ENCODE data around the gene HADHB. TPM values are rescaled to one million over a fixed set of nuclear protein-coding genes. Genes with fewer than 3 reads are reported as not detected.

Gene HADHB
- total and polyA plus RNA-seq, 2 of the 13 experiments (the other 11 are each of a cell fraction or from before 2014, with no cell fraction given), result 112 to 238 TPM

GRCh38 chr2:26245810-26246209 is 1.1 kb downstream of the HADHB start:
- TF ChIP-seq ZNF614 (CRISPR knock-in tag; IDR thresholded peaks at IDR 0.05; ENCODE audit: borderline replicate concordance) (peak; percentile 14; the same call in 1 of the 2 replicates), ZNF263 (CRISPR knock-in tag; IDR thresholded peaks at IDR 0.05) (peak; percentile 51; the same call in 1 of the 2 replicates), KLF11 (CRISPR knock-in tag; IDR thresholded peaks at IDR 0.05) (no peak), CENPBD1 (CRISPR knock-in tag; IDR thresholded peaks at IDR 0.05; ENCODE audit: borderline replicate concordance, low read depth) (0 out of 2 replicates have a peak, but pooled peaks have one; percentile 36), ZNF335 (CRISPR knock-in tag; IDR thresholded peaks at IDR 0.05) (0 out of 2 replicates have a peak, but pooled peaks have one; percentile 61), ZNF292 (CRISPR knock-in tag; IDR thresholded peaks at IDR 0.05; ENCODE audit: borderline replicate concordance, low read depth) (peak; percentile 23; the same call in 1 of the 2 replicates), GATAD1 (CRISPR knock-in tag; IDR thresholded peaks at IDR 0.05) (0 out of 2 replicates have a peak, but pooled peaks have one; percentile 13), SAP130 (CRISPR knock-in tag; IDR thresholded peaks at IDR 0.05; ENCODE audit: low read depth) (peak; percentile 48; the same call in 1 of the 2 replicates)
- TF ChIP-seq, protein P1, sequence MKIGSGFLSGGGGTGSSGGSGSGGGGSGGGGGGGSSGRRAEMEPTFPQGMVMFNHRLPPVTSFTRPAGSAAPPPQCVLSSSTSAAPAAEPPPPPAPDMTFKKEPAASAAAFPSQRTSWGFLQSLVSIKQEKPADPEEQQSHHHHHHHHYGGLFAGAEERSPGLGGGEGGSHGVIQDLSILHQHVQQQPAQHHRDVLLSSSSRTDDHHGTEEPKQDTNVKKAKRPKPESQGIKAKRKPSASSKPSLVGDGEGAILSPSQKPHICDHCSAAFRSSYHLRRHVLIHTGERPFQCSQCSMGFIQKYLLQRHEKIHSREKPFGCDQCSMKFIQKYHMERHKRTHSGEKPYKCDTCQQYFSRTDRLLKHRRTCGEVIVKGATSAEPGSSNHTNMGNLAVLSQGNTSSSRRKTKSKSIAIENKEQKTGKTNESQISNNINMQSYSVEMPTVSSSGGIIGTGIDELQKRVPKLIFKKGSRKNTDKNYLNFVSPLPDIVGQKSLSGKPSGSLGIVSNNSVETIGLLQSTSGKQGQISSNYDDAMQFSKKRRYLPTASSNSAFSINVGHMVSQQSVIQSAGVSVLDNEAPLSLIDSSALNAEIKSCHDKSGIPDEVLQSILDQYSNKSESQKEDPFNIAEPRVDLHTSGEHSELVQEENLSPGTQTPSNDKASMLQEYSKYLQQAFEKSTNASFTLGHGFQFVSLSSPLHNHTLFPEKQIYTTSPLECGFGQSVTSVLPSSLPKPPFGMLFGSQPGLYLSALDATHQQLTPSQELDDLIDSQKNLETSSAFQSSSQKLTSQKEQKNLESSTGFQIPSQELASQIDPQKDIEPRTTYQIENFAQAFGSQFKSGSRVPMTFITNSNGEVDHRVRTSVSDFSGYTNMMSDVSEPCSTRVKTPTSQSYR (CRISPR knock-in tag; IDR thresholded peaks at IDR 0.05; ENCODE audit: borderline replicate concordance), result no peak
- Histone ChIP-seq H3K4me2 (ENCODE audit: low read depth, low read length) (peak overlapping the region; percentile 80), H3K27ac (ENCODE audit: extremely low read length, insufficient read depth, low read length) (peak overlapping the region; percentile 91), H3K27me3 (ENCODE audit: control insufficient read depth in 1 of 2, insufficient read depth in 2 of 2, low read length in 2 of 2) (peaks cover 0 to 7% of the 10 kb centered on the region in 2 experiments; a peak in 2 of 5 replicates), H3K4me1 (ENCODE audit: insufficient read depth, low read length) (peaks cover 46% of the 10 kb centered on the region), H3K36me3 (replicated peaks in 1 of 2; ENCODE audit: control insufficient read depth in 1 of 2, insufficient read depth in 2 of 2, low read length in 2 of 2) (no peaks in the 10 kb centered on the region), H2AFZ (ENCODE audit: low read length) (no peak overlapping the region), H3K9me3 (ENCODE audit: low read length) (no peaks in the 10 kb centered on the region), H4K20me1 (ENCODE audit: insufficient read depth, low read length) (peaks cover under 1% of the 10 kb centered on the region), H3K9ac (ENCODE audit: insufficient read depth, low read depth, low read length) (peak overlapping the region; percentile 90), H3K79me2 (ENCODE audit: insufficient read depth, low read length) (peaks cover 93% of the 10 kb centered on the region), H3K4me3 (replicated peaks in 1 of 3; ENCODE audit: insufficient read depth in 1 of 3, low read depth in 2 of 3, low read length in 3 of 3) (peak overlapping the region; percentile 62 to 96 (median 94))
- ChIA-PET CTCF (ENCODE audit: low intra/inter-chr PET ratio, low total read pairs) (no interaction called here), POLR2A (interaction anchor here (0.6 to 5.2 kb wide), 10 partner anchors 9 to 367 kb away, joined by 3 to 38 read pairs (median 12); partner anchors contain the start of genes ASXL2 and SELENOI)
- no TSS peak for BruUV-seq (replicated peaks)
- FAIRE-seq (no peak), DNase-seq (ENCODE audit: low spot score) (peak; percentile 34), ATAC-seq (peak; percentile 11; the same call in 2 of the 3 replicates)
- in situ Hi-C loops (cut with HindIII; ENCODE audit: extremely low pct_ligation_motif_present, low pct_unique_long_range_greater_than_20kb) (no loop called here), intact Hi-C loops (cut with micrococcal nuclease; ENCODE audit: unreplicated experiment) (loop anchor here (2.0 kb wide), 1 partner anchor 29 kb away; no protein-coding TSS in a partner anchor)
- 5% methylated on average over 3 of the region's 3 CpGs for WGBS (ENCODE audit: low lambda C conversion rate)
